GM21381 (cell line): ENCODE data around the gene CPZ.
"Not testable (repeated sequence)": the region's sequence is repeated elsewhere in the genome, so short reads cannot be mapped to it uniquely, and the experiment has no call there.

Experiments used
- ATAC-seq: cut with Tn5 transposase; IDR thresholded peaks from one replicate; pipeline ENCODE4 v1.9.1; 2021; ENCODE audit warnings: mild to moderate bottlenecking, moderate library complexity; ENCODE audit not compliant: unreplicated experiment

The CPZ gene

GRCh38 chr4:8556341-8557150, 36.0 kb upstream of the CPZ start:
- ATAC-seq = no peak

DNA sequence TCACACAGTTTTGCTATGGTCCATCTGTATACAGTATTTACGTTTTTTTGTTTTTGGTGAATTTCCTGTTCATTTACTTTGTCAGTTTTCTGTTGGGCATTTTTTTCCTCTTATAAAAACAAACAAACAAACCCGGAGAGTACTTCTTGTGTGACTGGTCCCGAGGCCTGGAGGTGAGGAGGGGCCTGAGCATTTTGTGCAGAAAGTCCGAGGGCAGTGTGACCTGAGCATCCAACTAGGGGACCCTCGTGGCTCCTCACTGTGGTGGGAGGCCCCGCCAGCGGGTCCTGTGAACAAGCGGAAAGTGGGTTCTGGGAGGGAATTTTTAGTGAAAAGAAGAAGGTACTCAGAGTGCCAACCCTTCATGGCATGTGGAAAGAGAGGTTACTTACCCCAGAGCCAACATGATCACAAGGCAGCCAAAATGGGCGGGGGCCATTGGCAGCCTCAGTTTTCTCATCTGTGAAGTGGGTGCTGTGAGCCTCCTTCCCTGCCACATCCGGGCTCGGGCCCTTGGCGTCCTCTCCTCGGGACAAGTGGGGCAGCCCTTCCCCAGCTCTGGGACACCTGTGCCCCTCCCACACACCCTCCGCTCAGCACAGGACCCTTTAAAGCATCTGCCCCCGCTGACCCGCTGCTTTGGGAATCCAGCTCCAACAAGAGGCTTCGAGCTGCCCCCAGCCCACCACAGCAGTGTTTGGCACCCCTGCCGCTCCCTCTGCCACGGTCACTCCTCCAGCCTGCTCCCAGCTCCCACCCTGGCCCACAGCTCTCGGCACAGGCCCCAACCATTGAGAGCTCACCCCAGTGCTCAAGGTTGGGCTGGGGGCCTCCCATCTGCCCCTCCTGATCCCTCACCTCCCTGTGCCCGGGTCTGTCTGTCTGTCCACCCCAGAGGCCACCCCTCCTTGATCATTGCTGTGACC, 35.2 kb upstream of the CPZ start:
- ATAC-seq = no peak

DNA sequence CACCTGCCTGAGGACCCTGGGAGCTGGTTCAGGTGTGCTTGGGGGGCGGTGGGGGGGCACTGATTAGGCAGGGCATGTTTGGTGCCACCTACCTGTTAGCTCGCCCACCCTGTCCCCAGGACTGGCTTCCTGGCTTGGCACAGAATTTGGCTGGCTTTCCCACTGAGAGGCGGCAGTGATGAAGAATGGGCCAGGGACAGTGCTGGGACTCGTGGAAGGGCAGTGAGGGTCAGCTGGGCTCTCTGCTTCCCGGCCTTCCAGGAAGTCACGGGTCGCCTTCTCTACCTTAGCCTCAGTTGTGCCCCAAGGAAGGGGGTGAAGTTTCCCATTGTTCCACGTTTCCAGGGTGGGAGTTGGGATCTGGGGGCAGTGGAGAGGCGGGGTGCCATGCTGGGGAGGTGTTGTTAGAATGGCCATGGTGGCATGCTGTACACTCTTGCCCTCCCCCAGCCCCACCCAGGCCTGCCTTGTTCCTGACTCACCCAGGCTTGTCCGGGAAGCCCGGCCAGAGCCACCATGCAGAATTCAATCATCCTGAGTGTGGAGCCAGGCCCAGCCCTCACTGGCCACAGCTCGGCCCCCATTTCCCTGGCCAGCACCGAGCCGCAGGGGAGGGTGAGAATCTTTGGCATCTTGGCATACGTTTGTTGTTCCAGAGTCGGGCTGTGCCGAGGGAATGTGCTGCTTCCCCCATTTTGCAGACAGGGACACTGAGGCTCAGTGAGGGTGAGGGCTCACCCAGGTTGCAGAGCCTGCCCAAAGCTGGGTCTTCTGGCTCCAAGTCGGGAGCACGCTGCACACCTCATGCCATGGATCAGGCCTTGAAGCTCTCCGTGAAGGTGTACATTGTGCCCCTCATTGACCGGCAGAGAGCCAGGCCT, 34.2 kb upstream of the CPZ start:
- no peak for ATAC-seq

- ATAC-seq = no peak
Measured at GRCh38 chr4:8559011-8559410, 33.6 kb upstream of the CPZ start.

- ATAC-seq = no peak
Measured at GRCh38 chr4:8559524-8560264, 32.9 kb upstream of the CPZ start.

DNA sequence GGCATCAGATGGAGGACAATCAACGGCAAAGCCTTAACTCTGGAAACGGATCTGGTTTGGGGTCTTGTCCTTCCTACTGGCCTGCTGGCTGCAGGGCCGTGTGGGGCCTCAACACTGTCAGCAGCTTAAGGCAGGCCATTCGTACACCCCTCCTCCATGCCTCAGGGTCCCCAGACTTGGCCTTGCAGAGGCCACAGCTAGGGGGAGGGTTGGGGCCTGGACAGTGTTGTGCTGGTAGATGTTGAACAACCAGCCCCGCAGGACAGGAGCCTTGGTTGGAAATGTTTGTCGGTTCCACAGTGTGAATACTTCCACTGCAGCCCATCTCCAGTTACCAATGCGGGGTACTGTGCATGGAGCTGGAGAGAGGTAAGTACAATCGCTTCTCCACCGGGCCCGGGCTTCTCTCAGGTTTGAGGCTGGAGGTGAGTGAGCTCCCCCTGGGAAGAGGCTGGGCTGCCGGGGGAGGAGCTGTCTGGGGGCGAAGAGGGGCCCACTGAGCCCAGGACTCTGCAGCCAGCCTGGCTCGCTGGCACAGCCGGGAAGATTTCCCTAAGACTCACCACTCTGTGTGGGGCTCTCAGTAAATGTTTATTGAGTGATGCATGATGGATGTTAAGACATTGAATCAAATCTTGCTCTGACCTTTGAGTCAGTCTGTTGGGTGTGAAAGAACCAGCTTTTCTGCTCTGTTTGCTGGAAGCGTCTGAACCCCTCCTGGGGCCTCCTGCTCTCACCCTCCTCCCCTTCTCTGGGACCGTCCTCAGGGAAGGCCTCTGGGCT, 32.1 kb upstream of the CPZ start:
- ATAC-seq = no peak

DNA sequence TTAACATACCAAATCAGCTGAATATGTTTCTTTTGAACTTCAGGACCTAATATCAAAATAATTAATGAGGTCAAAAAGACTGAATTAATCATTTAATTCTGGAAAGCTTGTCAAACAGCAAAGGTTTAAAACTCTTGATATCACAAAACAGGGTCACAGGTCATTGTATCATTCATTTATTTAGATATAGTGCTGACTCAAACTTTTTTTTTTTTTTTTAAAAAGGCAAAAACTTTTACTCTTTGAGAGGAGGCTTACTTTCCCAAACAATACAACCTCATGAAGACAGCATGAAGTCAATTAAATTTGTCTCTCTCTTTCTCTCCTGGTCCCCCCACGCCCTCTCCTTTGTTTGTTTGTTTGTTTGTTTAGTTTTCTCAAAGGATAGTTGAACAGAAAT, 28.0 kb upstream of the CPZ start:
- no peak for ATAC-seq

DNA sequence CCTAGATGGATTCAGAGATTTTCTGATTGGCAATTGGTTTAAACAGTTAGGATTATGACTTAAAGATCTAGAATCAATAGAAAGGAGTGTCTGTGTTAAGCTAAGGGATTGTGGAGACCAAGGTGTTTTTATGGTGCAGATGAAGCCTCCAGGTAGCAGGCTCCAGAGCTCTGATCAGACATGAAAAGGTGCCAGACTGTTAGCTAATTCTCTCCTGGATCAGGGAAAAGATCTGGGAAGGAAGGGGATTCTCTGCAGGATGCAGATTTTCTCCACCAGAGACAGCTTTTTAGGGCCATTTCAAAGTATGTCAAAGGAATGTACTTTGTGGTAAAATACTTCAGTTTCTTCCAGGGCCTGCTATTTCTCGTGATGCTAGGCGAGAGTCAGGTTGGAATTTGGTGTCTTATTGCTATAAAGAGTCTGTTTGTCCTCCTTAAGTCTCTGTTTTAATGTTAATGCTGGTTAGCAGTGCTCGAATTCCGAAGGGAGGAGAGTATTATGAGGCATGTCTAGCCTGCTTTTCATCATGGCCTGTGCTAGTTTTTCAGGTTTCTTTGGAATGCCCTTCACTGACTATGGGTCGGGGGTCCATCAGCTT, 24.4 kb upstream of the CPZ start:
- ATAC-seq = no peak

DNA sequence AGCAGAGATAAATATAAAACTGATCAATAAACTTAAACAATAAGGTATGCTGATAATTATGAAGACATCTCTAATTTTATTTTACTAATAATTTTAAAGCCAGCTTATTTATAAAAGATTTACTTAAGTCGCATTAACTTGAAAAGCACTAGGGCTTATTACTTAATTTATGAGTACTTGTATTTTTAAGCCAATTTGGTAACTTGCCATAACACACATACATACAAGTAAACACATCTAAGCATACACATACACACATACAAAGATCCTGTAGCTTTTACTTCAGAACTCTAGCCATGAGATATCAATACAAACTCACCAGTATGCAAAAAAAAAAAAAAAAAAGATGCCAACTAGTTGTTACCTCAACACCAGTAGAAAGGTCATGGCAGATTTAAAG, 22.4 kb upstream of the CPZ start:
- no peak for ATAC-seq

DNA sequence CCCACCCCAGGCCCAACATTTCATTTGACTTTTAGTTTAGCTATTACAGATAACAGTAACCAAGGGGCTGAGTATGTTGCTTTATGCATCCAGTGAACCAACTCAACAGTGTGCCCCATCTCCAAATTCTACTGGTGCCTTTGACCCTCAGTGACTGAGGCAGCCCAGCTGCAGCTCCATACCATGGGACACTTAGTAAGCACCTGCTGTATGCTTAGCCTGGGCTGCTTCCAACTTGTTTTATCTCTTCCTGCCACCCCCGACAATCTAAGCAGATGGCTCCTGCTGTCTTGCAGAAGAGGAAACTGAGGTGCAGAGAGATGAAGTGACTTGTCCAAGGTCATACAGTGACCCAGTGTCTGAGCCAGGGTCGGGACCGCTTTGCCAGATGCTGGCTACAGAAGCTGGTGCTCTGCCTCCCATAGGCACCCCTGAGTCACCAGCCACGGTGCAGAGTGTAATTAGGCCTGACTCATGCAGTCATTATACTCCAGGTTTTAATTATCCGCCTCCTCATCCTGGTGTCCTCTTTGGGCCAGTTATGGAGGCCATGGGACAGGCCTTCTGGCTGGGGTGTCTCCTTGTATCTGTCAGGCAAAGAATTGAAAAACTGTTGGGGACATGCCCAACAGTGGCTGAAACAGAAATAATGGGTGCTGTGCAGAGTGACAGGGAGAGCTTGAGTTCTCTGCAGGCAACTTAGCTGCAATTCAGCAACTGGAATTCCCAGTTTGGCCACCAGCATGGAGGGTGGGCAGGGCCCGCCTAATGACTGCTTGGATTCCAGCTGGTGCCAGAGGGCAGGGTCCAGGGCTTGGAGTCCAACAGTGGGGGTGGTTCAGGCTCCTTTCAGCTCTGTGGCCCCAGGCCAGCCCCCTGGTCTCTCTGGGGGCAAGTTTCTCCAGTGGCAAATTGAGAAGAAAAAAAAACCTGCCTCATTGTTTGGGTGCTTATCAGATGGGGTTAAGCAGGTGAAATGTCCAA, 20.6 kb upstream of the CPZ start:
- ATAC-seq = no peak

DNA sequence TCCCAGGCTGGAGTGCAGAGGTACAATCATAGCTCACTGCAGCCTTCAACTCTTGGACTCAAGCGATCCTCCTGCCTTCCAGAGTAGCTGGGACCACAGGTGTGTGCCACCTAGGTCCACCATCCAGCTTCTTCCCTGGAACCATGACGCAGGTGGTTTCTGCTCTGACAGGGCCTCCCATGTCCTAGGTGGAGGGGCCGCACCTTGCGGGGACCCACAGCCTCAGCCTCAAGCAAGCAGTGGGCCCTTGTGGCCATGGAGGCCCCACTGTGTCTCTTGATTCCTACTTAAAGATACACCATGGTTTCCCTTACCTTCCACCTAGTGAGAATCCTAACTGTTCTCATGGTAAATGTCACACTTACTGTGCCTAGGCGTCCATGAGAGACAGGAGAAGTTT, 19.3 kb upstream of the CPZ start:
- no peak for ATAC-seq

DNA sequence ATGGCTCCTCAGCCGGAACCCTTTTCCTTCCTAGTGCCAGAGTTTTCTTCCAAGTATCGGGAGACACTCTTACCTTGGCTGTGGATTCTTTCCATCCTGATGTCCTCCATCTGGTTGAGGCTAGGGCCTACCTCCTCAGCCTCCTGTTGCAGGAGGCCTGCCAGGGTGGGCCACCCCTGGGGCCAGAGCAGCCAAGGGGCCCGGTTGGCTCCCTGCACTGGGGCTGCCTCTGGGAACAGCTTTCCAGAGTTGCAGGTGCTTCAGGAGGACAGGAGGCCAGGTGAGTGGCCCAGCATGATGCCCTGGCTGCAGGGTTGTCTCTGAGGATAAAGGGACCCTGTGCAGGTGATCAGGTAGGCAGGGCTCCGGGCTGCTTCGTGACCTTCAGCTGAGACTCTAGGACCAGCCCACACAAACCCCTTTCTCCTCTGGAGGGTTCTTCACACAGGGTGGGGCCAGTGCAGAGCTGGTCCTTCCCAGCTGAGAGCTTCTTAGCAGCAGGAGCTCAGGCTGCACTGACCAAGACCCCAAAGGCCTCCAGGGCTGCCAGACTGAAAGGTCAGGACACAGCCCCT, 17.7 kb upstream of the CPZ start:
- no peak for ATAC-seq

DNA sequence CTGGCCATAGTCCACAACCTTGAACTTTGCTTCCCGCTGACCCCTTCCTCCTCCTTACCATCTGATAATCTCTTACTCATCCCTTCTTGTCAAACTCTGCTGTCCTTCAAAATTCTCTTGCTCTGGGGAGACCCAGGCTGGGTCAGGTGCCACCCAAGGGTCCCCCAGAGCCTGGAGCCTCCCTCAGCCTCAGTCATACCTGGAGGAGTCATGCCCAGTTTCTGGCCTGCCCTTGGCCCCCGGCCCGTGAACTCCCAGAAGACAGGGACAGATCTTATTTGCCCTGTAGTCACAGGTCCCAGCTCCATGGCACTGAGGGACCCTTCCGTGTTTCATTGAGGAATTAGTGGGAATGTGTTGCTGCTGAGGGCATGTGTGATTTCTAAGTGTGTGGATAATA, 17.1 kb upstream of the CPZ start:
- ATAC-seq = no peak

- not testable (repeated sequence) for ATAC-seq
Measured at GRCh38 chr4:8576591-8576990, 16.0 kb upstream of the CPZ start.

- no peak for ATAC-seq
Measured at GRCh38 chr4:8577046-8577445, 15.5 kb upstream of the CPZ start.

GRCh38 chr4:8577972-8578371, 14.6 kb upstream of the CPZ start:
- no peak for ATAC-seq

DNA sequence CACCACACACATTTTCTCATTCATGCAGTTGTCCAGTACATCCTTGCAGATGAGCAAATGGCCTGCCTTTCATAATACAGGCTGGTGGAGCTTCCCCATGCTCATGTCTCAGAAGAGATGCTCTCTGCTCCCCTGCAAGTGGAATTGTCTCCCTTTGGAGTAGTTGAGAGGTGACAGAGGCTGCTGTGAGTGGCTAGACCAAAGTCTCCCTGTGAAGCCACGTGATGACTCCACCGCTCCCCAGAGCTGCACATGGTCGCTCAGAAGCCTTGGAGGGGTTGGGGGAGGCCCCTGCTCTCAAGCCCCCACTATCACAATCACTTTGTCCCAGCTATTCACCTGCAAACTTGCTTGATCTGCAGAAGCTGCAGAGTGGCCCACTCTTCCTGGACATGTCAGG, 13.8 kb upstream of the CPZ start:
- ATAC-seq = no peak
